ENCODE results near the gene SLC2A9.

SLC2A9 gene

DNA sequence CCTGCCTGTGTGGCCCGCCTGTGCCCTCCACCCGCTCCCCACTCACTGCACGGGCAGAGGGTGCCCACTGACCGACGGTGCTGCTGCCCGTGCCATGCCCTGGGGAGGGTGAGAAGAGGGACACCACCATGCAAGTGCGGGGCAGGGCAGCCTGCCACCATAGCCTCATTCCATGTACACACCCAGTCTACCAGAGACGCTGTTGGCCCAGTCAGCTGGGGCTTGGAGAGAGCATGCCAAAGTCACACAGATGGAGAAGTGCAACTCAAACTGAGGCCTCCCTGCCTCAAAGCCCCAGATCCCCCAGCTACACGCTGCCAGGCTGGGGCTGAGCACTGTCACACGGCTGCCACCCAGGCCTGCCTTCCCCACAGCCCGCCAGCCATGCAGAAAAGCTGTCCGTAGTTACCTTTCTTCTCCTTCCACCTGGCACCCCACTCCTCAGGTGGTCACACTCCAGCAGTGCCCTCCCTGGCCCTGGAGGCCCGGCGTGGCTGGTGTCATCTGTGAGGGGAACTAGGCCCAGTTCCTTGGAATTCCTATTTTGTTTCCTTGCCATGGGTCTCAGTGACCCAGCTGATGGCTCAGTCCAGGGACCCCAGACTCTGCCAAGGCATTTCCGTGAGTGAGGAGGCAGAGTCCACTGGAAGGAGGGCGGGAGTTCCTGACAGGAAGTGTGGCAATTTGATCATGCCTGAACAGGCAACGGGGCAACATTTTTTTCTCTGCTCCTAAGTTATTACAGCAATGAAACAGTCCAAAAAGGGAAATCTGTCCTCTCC lies at the start of gene SLC2A9:
TSS of gene SLC2A9 (minus strand) at position 627 of the 782 bp plus-strand sequence. CDS start at position 559, 68 bp downstream.
- no peak for DNase-seq (ENCODE audit: low read depth in 2 of 2)

DNA sequence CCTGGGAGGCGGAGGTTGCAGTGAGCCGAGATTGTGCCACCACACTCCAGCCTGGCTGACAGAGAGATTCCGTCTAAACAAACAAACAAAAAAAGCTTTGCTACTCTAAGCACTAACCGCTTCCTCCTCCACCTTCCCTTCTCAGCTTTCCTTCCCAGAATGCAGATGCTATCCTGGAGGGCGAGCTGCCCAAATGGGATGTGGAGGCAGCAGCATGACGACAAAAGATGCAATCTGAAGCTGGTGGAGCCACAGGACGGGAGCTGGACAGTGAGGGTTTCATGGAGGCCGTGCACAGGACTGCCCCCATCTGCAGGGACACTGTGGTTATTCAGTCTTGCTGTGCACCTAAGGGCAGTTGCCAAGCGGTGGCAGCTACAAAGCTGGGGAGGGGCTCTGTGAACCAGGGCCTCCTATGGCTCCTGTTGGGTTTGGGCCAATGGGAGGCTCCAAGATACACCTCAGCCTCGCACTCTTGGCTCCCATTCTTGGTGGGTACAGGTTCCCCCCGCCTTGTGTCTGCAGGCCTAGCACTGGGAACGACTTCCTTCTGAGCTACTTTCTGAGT lies 47.9 kb upstream of the SLC2A9 start:
- DNase-seq (ENCODE audit: low read depth in 2 of 2) = no peak

DNA sequence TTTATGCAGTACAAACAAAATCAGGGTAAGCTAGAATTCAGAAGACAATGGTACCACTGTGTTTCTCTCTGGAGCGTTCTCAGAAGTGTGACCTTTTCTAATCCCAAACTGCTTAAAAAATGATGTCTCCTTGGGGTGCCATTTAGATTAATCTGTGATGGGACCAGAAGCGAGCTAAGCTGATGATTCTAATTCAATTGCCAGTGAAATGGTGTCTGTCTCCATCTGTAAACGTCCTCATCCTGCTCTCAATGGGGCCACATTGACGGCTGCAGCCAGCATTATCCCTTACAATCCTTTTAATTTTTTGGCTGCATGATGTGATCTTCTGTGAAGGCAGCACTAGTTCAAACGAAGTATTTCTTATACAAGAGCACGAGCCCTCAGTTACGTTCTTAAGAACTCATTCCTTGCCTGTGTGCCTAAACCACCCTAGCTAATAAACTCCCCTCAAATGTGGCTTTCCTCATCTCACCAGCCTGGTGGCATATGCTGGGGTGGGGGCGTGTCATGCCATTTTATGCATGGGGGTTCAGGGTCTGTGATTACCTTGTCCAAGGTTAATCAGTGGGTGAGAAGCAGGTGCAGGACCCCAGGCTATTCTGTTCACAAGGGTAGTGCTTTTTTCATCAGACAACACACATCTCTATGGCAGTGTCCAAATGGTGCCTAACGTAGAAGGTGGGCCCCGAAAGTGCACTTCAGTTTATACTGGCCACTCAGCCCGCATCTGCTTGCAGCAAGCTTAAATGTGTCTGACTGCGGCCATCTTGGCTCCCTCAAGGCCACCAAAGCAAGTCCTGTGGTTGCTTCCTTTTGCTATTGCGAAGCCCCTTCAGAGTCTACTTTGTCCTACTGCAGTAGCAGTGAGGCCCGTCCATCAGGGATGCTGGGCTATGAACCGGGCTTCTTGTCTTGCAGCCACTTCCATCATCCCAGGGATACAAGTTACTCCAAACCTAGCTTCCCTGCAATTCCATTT lies 45.7 kb upstream of the SLC2A9 start:
- DNase-seq (ENCODE audit: low read depth in 2 of 2) = no peak

DNA sequence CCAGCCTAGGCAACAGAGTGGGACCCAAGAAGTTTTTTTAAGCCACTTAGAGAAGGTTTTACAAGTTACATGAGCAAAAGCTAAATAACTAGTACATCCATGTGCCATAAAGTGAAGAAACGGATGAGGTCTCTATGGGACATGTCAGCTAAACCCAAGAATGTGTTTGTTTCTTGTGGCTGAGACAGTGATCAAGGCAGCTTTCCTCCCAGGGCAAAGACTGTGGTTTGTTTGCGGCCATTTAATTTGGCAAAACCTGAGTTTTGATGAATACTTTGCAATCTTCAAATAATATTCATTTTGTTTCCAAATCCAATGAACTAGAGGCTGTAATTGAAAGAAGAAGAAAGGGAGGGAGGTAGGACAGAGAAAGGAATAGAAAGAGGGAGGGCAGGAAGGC lies 44.9 kb upstream of the SLC2A9 start:
- no peak for DNase-seq (ENCODE audit: low read depth in 2 of 2)

DNA sequence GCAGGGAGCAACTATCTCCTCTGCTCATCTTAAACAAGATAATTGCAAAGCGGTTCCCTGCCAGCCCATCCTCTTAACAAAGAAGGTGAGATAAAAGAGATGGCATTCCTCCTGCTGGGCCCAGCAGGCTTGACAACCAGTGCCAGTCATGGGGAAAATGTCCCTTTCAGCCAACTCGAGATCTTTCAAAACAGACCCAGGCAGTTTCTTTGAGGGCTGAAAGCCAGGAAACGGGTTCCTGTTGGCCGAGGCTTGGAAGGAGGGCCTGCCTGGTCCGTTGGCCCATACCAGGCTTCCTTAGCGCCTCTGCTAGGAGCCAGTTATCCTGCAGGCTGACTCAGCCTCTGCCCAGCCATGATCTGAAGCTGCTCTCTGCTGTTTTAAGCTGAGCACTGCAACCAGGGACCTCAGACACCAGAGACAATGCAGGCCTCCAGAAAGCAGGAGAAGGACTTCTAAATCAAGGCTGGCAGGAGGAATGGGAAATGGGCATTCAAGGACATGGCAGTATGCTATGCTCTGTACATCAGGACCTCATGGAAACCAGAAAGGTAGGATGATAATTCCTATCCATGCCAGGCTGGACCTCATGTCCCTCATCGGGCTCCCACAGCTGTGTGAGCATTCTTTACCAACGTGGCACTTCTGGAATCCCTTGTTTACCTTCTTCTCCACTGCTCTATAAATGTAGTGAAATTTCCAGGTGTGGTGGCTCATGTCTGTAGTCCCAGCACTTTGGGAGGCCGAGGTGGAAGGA lies 42.4 kb upstream of the SLC2A9 start:
- no peak for DNase-seq (ENCODE audit: low read depth in 2 of 2)

DNA sequence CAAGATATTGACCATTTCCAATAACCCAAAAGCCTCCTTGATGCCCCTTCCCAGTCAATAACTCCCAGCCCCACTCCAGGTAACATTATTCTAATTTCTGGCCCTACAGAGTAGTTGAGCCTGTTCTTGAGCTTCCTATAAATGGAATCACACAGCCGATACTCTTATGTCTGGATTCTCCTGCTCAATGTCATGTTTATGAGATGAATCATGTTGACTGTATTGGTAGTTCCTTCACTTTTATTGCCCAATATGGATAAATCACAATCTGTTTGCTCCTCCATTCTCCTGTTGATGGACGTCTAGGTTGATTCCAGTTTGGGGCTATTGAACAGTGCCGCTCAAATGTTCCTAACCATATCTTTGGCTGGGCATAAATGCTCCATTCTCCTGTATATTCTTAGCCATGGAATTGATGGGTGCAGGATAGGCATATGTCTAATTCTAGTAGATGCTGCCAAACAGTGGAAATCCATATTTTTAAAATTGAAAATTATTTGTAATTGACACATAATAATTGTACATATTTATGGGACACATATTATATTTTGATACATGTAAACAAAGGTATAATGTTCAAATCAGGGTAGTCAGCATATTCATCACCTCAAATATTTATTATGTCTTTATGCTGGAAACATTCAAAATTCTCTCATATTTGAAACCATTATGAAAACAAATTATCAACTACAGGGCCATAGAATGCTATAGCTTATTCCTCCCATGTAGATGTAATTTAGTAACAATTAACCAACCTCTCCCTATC lies 40.5 kb upstream of the SLC2A9 start:
- no peak for DNase-seq (ENCODE audit: low read depth in 2 of 2)

DNA sequence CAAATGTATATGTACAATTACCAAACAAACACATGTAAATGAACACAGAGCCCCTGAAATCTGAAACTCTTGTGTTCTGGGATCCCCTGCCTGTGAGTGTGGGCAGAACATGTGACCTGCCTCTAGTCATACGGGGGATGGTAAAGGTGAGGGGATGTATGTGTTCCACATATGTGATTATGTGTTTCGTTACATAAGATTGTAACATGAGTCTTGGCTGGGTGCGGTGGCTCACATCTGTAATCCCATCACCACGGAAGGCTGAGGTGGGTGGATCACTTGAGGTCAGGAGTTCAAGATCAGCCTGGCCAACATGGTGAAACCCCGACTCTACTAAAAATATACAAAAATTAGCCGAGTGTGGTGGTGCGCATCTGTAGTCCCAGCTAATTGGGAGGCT lies 37.1 kb upstream of the SLC2A9 start:
- no peak for DNase-seq (ENCODE audit: low read depth in 2 of 2)

DNA sequence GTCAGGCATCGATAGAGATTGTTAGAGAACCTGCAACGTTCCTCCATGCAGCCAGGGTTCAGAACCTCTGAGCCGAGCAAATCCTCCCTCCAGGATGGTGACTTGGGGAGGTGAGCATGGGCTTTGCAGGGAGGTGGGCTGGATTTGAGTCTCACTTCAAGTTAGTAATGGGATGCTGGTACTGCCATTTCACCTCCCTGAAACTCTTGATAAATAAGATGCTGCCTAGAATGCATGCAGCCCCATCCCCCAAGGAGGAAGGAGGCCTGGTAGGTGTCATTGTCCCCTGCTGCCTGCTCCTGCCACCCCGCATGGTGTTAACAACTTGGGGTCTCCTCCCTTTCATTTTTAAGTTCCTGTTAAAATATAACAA lies 35.7 kb upstream of the SLC2A9 start:
- no peak for DNase-seq (ENCODE audit: low read depth in 2 of 2)

DNA sequence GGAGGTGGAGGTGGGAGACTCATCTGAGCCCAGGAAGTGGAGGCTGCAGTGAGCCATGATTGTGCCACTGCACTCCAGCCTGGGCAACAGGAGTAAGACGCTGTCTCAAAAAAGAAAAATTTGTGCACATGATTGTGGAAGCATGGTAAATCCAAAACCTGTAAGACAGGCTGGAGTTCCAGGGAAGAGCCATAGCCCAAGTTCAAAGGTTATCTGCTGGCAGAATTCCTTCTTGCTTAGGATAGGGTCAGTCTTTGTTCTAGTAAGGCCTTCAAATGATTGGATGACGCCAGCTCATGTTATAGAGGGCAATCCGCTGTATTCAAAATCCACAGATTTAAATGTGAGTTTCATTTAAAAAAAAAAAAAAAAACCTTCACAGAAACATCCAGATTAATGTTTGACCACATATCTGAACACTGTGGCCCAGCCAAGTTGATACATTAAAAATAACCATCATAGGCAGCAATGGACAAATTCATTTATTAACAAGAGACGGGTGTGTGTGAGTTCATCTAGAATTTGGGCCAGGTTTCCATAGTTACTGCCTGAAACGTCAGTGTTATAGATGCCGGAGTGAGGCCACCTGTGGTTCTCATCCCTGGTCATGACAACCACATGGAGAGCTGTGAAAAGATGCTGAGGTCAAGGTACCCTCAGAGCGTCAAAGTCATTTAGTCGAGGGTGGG lies 35.2 kb upstream of the SLC2A9 start:
- DNase-seq (ENCODE audit: low read depth in 2 of 2) = no peak

DNA sequence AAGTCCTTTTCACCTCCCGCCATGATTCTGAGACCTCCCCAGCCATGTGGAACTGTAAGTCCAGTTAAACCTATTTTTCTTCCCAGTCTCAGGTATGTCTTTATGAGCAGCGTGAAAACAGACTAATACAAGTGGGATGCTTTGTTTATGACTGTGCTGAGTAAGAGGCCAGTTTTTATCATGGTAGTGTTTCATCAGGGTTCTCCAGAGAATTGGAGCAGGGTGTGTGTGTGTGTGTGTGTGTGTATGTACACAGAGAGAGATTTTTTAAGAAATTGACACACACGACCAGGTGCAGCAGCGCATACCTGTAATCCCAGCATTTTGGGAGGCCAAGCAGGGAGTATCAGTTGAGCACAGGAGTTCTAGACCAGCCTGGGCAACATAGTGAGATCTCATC lies 34.6 kb upstream of the SLC2A9 start:
- no peak for DNase-seq (ENCODE audit: low read depth in 2 of 2)

DNA sequence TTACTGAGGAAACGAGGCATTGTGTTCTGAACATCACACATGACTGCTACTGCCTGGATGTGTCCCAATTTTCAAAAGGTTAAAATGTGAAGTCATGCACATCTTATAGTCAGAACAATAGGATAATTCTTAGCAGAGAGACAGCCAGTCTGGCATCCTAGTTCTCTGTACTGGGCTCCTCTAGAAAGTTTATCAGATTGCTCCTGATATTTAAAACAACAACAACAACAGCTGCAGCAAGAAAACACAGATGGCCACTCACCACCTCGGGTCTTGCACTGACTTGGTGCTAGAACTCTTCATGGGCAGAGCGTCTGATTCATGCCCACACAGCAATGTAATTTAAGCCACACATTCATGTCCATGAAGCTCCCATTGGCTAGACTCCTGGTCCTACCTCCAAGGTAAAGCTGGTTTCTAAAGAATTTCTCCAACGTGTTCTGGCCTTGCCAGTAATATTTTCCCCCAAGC lies 33.3 kb upstream of the SLC2A9 start:
- no peak for DNase-seq (ENCODE audit: low read depth in 2 of 2)

DNA sequence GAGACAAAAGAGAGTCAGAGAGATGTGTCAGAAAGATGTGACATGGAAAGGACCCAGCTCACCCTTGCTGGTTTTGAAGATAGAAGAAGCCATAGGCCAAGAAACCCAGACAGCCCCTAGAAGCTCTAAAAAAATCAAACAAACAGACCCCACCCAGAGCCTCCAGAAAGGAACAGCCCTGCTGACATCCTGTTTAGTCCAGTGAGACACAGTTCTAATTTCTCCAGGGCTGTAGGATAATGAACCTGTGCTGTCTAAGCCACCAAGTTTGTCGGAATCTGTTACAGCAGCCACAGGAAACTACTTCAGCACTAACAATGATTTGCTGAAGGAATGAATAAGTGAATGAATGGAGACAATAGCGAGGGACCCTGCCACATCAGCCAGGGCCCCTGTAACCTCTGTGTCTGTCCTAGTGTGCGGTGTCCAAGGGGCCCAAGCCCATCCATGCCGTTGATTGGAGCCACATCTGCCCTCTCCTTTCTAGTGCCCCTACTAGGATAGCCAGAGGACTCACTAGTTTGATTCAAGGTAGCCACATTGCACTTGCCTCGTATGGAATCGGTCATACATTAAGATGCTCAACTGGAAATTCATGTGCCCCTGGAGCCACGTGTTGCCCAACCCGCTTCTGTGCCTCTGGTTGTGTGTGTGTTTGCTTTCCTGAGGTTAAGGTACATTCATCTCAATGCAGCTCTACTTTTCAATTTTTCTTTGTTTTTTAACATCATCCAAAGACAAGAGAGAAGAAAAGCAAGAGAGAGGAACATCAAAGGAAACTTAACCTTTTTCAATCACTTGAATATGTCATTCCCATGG lies 32.5 kb upstream of the SLC2A9 start:
- no peak for DNase-seq (ENCODE audit: low read depth in 2 of 2)

DNA sequence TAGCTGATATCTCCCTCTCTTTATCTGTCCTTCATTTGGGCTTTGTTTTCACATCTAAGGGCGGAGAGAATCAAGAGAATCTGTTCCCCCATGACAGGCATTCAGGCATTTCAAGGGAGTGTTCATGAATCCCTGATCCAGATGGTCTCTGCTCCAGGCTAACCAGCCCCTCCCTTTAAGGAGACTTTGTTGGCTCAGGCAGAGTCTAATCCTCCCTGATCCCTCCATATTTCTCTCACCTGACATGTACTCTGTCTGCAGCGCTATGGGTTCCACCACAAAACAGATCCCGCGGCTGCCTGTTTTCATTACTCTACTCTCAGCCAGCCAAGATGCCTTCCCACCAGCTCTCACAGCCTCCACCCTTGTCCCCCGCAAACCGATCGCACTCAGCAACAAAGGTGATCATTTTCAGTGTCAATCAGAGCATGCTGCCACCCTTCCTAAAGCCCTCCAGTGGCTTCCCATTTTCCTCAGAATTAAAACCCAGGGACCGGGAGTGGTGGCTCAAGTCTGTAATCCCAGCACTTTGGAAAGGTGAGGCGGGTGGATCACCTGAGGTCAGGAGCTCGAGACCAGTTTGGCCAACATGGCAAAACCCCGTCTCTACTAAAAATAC lies 30.3 kb upstream of the SLC2A9 start:
- no peak for DNase-seq (ENCODE audit: low read depth in 2 of 2)

DNA sequence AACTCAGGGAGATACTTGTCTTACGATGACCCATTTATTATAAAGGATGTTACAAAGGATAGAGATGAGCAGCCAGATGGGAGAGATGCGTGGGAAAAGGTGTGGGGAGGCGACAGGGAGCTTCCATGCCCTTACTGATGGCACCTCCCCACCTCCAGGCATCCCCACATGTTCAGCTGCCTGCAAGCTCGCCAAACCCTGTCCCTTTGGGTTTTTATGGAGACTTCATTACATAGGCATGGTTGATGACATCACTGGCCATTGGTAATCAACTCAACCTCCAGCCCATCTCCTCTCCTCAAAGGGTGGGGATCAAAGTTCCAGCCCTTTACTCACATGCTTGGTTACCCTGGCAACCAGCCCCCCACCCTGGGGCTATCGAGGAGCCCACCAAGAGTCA lies 29.4 kb upstream of the SLC2A9 start:
- DNase-seq (ENCODE audit: low read depth in 2 of 2) = no peak

DNA sequence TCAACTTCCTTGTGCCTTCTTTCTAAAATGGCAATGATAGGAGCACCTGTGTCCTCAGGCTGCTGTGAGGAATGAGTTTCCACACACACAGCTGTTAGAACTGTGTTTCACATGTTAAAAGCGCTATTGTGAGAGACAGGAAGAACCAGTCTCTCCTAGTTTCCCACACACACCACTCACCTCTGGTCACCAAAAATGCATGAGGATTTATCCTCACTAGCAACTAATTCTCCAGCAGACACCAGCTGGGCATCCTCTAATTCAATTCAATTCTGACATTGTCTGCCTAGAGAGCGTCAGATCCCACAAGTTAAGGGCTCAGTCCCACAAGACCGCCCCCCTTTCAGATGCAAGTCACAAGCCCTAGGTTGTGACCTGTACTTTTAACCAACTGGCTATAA lies 29.0 kb upstream of the SLC2A9 start:
- no peak for DNase-seq (ENCODE audit: low read depth in 2 of 2)

DNA sequence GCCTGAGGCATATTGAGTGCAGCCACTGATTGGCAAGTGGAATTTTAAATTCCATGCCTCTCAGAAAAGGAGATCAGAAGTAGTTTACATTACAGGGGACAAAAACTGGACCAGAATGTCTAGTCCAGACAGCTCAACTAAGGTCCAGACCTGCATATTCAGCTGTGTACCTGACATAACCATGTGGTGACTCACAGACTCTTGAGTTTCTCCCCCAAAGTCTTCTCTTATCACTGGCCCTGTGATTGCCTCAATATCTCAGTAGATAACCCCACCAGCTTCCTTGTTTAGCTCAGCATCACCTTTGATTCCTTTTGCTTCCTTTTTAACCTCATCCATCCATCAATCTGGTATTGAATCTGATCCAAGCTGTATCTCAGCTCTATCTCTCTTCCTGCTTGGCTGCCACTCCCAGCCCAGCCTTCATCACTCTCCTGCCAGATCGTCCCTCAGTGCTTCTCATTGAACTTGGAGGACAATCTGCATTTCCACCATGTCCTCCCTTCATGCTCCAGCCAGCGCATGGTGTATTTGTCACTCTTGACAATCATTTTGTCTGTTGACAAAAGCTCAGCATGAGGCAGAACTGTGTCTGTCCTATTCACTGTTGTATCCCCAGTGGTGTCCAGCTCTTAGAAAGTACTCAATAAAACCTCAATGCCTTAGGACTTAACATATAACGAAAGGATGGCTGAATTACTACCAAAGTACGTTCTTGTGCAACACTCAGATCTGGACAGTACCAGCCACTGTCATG lies 27.8 kb upstream of the SLC2A9 start:
- no peak for DNase-seq (ENCODE audit: low read depth in 2 of 2)

DNA sequence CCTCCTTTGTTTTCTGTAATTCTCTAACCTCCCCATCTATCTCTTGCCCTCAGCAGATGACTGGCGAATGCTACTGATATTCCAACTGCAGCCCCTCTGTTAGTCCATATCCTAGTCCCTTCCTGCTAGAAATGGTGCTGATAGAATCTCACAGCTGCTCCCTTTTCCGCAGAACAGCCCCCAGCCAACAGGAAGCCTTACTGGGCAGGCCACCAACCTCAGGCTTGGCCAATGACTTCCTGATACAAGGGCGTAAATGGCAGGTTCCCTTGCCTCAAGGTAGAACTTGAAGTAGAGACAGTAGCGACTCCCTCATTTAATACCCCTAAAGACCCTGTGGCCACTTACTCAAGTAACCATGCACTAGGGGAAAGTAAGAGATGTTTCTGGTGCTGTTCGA lies 26.7 kb upstream of the SLC2A9 start:
- DNase-seq (ENCODE audit: low read depth in 2 of 2) = no peak

DNA sequence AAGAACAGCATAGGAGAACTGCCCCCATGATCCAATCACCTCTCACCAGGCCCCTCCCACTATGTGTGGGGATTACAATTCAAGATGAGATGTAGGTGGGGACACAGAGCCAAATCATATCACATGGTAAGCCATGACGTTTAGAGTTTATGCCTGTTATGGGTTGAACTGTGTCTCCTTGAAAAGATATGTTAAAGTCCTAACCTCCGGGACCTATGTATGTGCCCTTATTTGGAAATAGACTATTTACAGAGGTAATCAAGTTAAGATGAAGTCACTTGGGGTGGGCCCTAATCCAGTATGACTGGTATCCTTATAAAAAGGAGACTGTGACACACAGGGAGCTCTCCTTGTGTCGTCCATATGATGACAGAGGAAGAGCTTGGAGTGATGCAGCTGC lies 25.2 kb upstream of the SLC2A9 start:
- no peak for DNase-seq (ENCODE audit: low read depth in 2 of 2)

All from stimulated activated CD4-positive, alpha-beta T cell treated with anti-CD3 and anti-CD28 coated beads, Interleukin-1b, Interleukin-23, amount 100 ng/mL, for 4 hours (primary cell).